Cerebellar nuclear complex (tissue), 1 donor: ENCODE measurements around the gene CTSE.
"Not testable (repeated sequence)": the region's sequence is repeated elsewhere in the genome, so short reads cannot be mapped to it uniquely, and the experiment has no call there.

ENCODE experiments used
- DNase-seq, 2 experiments: peaks; one replicate each; lab custom pipeline; 2025; lab: John Stamatoyannopoulos, UW

The CTSE gene

GRCh38 chr1:206023695-206024094 lies at the start of gene CTSE:
Gene CTSE, minus strand, starts transcription at chr1:206023895. Its CDS starts 104 bp downstream, at chr1:206023791.
- no peak for DNase-seq

GRCh38 chr1:206070627-206071304 lies 47.1 kb upstream of the CTSE start:
- no peak for DNase-seq

GRCh38 chr1:206068314-206068713 lies 44.6 kb upstream of the CTSE start:
- DNase-seq = no peak

GRCh38 chr1:206067486-206068227 lies 44.0 kb upstream of the CTSE start:
- DNase-seq = no peak

GRCh38 chr1:206066479-206067171 lies 42.9 kb upstream of the CTSE start:
- DNase-seq = no peak

- DNase-seq = no peak
Measured at GRCh38 chr1:206065547-206066145, 42.0 kb upstream of the CTSE start.

GRCh38 chr1:206064501-206064900 lies 40.8 kb upstream of the CTSE start:
- not testable (repeated sequence) for DNase-seq

- not testable (repeated sequence) for DNase-seq
Measured at GRCh38 chr1:206064001-206064400, 40.3 kb upstream of the CTSE start.

GRCh38 chr1:206062464-206062863 lies 38.8 kb upstream of the CTSE start:
- no peak for DNase-seq

GRCh38 chr1:206060844-206061243 lies 37.1 kb upstream of the CTSE start:
- no peak for DNase-seq

- no peak for DNase-seq
Measured at GRCh38 chr1:206059355-206059915, 35.7 kb upstream of the CTSE start.

- DNase-seq = no peak
Measured at GRCh38 chr1:206058927-206059292, 35.2 kb upstream of the CTSE start.

GRCh38 chr1:206058289-206058926 lies 34.7 kb upstream of the CTSE start:
- DNase-seq = not testable (repeated sequence)

- DNase-seq = not testable (repeated sequence)
Measured at GRCh38 chr1:206055639-206056323, 32.1 kb upstream of the CTSE start.

GRCh38 chr1:206055069-206055625 lies 31.5 kb upstream of the CTSE start:
- DNase-seq = not testable (repeated sequence)

- DNase-seq = not testable (repeated sequence)
Measured at GRCh38 chr1:206053616-206054015, 29.9 kb upstream of the CTSE start.

- DNase-seq = not testable (repeated sequence)
Measured at GRCh38 chr1:206052919-206053610, 29.4 kb upstream of the CTSE start, which contains the start of gene RHEX. Gene RHEX, plus strand, starts transcription at chr1:206053173. Its CDS starts 44,656 bp downstream, at chr1:206097829.

- DNase-seq = not testable (repeated sequence)
Measured at GRCh38 chr1:206052231-206052865, 28.7 kb upstream of the CTSE start.

- DNase-seq = no peak
Measured at GRCh38 chr1:206050655-206051235, 27.1 kb upstream of the CTSE start.
